SW 1271 (cell line): ENCODE results near the gene UBE2E1.

Experiments used
- DNase-seq, 2 experiments: peaks; one replicate each; lab custom pipeline; 2025; lab: John Stamatoyannopoulos, UW

Gene UBE2E1

GRCh38 chr3:23820888-23821287 is 15.1 kb downstream of the UBE2E1 start:
- no peak for DNase-seq

DNA sequence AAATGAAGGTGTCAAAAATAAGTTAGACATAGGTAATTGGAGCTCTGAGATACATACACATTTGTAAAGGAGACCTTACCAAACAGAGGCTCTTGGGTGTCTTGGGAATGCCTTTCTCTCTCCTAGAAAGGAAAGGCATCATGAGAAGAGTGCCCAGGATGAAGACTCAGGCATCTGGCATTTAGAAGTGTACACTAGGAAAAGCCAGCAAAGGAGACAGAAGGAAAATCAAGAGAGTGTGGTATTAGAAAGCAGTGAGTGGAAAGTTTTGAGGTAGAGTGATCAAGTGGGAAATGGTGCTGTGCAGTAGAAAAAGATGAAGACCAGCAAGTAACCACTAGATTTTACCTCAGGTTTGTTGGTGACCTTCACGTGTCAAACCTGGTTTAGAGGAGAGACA is 16.1 kb downstream of the UBE2E1 start:
- DNase-seq: no peak

DNA sequence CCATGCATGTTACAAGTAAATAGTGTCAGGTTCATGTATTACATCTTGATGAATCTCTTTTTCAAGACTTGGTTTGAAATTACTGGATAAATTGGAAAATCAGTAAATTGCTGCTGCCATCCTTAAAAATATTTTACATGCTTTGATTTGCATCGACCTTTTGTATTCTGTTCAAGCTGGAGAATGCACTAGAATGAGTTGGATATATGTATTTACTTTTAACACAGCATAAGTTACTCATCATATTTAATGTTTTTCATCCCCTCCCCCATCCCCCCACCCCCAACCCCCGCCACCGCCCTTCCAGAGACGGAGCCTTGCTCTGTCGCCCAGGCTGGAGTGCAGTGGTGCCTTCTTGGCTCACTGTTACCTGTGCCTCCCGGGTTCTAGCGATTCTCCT is 16.8 kb downstream of the UBE2E1 start:
- no peak for DNase-seq

DNA sequence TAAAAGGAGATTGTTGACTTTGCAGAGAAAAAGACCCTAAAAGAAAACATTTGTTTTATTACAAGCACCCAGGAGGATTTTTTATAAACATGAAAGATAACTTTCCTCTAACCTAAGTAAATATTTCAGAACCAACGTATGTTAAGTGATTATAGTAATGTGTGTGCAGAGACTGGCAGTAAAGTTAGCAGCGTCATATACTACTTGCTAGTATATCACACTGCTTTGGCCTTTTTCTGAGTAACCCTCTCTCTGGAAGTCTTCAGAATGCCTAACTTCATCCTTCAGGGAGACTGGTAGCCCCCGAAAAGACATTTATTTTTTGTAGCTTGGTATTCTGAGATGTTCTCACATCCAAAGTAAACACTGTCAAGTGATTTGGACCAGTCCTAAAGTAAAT is 17.9 kb downstream of the UBE2E1 start:
- DNase-seq: no peak

DNA sequence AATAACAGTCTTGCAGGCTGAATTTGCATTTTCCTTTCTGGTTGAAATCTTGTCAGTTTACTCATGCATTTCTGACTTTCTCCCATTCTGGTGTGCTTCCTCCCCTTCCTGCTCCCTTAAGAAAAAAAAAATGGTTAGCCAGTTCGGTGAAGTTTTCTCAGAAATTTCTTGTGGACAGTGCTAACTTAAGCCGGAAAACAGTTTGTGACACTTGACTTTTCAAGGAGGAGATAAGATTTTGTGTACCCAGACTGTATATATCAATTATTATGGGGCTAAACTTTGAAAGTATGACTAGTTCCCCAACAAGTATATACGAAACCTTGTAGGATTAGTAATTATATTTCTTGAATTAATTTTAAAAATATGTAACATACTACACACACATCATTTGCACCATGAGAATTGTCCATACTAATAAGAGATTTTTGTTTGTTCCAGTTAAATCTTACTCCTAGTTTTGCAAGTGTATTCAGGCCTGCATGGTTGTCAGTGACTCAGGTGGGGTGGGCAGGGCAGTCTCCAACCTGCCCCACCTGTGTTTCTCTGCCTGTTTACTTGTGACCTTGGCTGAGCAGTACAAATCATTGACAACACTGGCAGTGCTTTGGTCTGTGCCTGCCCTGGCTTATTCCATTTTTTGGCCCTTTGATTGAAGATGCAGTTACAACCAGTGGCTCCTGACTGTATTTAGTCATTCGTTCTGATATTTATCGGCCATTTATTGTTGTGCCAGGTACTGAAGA is 19.1 kb downstream of the UBE2E1 start:
- no peak for DNase-seq

DNA sequence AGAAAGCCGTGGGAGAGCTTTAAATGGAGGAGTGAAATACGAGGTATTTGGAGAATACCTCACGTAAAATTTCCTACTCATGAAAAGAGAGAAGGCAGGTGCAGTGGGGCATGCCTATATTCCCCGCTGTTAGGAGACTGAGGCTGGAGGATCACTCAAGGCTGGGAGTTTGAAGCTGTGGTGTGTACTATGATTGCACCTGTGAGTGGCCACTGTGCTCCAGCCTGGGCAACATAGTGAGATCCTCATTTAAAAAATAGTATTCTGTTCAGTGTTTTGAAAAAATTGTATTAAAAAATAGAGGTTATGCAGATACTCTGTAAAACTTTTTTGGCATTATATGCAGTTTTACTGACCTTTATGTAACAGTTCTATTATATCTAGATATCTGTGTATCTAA is 20.0 kb downstream of the UBE2E1 start:
- DNase-seq: no peak

- no peak for DNase-seq
Measured at GRCh38 chr3:23826382-23827064, 20.8 kb downstream of the UBE2E1 start.

- DNase-seq: no peak
Measured at GRCh38 chr3:23829242-23829934, 23.6 kb downstream of the UBE2E1 start.

GRCh38 chr3:23830869-23831484 is 25.2 kb downstream of the UBE2E1 start:
- no peak for DNase-seq

GRCh38 chr3:23831517-23832394 is 26.0 kb downstream of the UBE2E1 start:
- DNase-seq: no peak

DNA sequence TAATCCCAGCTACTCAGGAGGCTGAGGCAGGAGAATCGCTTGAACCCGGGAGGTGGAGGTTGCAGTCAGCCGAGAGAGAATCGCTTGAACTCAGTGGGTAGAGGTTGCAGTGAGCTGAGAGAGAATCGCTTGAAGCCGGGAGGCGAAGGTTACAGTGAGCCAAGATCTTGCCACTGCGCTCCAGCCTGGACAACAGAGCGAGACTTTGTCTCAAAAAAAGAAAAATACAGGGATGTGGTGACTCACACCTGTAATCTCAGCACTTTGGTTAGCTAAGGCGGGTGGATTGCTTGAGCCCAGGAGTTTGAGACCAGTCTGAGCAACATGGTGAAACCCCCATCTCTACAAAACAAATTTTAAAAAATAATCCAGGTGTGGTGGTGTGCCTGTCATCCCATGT is 26.8 kb downstream of the UBE2E1 start:
- DNase-seq: no peak

DNA sequence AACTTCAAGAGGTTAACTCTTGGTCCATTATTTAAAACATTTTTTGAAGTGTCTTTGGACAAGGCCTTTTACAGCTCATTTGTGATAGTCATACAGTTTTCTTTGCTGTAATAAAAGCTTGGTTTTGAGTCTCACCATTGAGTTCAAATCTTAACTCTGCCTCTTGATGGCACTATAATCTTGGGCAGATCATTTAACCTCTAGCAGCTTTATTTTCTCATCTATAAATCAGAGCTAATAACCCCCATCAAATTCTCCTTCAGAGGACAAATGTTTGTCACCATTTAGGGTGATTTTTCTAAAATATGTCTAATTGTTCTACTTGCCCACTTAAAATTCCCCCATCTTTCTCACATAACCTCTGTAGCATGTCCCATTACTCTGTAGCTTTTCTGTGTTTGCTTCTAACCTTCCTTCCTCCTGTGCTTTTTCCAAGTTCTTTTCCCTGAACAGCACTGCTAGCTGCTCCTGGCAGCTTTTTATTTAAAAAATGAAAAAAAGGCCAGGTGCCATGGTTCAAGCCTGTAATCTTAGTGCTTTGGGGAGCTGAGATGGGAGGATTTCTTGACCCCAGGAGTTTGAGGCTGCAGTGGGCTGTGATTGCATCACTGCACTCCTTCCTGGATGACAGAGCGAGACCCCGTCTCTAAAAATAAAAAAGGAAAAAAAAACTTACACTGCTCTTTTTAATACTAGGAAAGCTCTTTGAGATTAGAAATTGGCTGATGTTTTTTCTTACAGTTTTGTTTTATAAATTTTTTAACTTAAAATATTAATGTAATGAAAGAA is 28.5 kb downstream of the UBE2E1 start:
- peak in 1 of 2 experiments; percentile 32 for DNase-seq

DNA sequence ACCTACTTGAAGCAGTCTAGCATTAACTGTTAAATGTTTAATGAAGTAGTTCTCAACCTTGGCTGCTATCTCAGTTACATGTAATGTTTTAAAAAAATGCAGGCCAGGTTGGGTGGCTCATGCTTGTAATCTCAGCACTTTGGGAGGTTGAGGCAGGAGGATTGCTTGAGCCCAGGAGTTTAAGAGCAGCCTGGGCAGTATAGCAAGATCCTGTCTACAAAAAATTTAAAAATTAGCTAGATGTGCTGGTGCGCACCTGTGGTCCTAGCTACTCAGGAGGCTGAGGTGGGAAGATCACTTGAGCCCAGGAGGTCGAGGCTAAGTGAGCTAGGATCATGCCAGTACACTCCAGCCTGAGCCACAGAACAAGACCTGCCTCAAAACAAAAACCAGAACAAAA is 29.3 kb downstream of the UBE2E1 start:
- no peak for DNase-seq

GRCh38 chr3:23835802-23836201 is 30.0 kb downstream of the UBE2E1 start:
- no peak for DNase-seq

DNA sequence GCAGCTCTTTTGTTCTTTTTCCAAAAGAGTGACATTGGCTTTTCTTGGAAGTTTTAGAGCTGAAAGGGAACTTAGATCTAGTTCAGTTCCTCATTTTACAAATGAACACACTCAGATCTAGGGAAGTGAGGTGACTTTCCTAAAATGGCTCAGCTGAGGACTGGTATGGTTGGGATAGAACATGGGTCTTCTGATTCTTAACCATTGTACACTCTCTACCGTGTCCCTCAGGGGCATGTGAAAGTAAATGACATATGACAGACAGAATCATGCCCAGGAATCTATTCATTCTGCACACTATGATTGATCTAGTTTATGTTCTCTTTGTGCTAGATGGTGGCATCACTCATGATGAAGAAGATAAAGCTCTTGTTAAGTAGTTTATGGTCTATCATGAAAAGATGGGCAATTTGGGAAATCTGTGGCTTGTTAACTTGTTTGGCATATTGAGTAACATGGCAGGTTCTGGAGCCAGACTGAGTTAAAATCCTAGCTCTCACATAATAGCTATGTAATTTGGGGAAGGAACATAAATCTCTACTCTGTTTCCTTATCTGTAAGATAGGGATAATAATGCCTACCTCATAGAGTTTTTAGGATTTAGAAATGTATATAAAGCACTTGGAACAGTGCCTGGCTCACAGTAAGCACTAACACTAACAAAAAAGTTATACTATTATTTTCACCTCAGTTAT is 30.9 kb downstream of the UBE2E1 start:
- DNase-seq: no peak

DNA sequence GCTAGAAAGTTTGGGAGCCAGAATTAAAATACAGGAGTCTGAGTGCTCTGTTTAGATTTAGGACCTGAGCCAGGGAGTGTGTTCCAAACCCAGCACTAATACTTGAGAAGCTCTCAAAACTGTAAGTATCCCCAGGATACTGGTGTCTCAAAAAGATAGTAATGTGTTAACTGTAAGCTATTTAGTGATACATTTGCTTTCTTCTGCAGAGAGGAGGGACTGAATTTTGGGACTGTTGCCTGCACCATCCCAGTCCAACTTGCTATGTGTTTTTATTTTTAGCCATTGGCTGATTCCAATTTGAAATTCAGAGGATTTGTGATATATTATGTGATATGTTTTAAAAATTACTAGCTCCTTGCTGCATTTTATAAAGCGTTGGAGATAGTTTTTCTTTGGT is 31.5 kb downstream of the UBE2E1 start:
- DNase-seq: no peak

DNA sequence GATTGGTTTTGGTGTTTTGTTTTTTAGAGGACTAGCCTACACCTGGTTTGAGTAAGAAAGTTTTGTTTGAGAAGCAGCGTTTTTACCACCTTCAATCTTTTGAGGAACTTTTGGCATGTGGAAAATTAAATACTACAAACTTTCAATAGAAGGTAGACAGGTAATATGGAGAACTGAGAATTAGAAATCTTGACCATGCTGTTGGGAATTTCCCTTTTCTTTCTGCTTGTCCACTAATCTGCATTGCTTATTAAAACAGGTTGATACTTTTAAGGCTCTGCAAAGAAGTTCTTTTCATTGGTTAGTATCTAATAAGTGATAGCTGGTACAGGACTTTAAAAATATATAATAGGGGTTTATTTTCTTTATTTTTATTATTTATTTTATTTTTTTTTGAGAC is 31.9 kb downstream of the UBE2E1 start:
- DNase-seq: no peak

DNA sequence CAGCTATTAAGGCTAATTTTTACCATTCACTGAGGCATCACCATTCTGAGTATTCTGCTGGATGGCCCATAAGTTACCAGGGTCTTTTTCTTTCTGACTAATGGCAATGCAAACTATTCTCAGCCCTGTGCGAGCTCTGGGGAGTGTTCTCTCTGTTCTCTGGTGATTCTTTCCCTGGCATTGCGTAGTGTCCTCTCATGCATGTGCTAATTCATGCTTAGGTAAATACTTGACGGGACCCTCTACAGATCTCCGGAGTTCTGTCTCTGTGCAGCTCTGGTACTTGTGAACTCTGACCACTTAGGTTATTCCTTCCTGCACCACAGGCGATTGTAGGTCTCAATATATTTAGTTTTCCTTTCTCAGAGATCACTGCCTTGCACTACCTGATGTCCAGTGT is 34.8 kb downstream of the UBE2E1 start:
- DNase-seq: no peak

GRCh38 chr3:23843869-23844268 is 38.1 kb downstream of the UBE2E1 start:
- no peak for DNase-seq
